ENCODE data around the gene ME1. TPM values are rescaled to one million over a fixed set of nuclear protein-coding genes. Genes with fewer than 3 reads are reported as not detected.

The ME1 gene
- total RNA-seq, 1 experiment from 2014 or later: 5.3 TPM

- TF ChIP-seq ZNF219 (CRISPR knock-in tag; IDR thresholded peaks at IDR 0.05; ENCODE audit: borderline replicate concordance) (no peak), E2F4 (CRISPR knock-in tag; IDR thresholded peaks at IDR 0.05; ENCODE audit: borderline replicate concordance, low read depth) (no peak), TCF7 (CRISPR knock-in tag; IDR thresholded peaks at IDR 0.05; ENCODE audit: low read depth) (no peak), ZNF263 (CRISPR knock-in tag; IDR thresholded peaks at IDR 0.05; ENCODE audit: low read depth) (no peak), ZNF416 (CRISPR knock-in tag; IDR thresholded peaks at IDR 0.05) (no peak), PREB (CRISPR knock-in tag; IDR thresholded peaks at IDR 0.05; ENCODE audit: borderline replicate concordance) (no peak), MLX (CRISPR knock-in tag; IDR thresholded peaks at IDR 0.05) (no peak)
- TF ChIP-seq, protein P1, sequence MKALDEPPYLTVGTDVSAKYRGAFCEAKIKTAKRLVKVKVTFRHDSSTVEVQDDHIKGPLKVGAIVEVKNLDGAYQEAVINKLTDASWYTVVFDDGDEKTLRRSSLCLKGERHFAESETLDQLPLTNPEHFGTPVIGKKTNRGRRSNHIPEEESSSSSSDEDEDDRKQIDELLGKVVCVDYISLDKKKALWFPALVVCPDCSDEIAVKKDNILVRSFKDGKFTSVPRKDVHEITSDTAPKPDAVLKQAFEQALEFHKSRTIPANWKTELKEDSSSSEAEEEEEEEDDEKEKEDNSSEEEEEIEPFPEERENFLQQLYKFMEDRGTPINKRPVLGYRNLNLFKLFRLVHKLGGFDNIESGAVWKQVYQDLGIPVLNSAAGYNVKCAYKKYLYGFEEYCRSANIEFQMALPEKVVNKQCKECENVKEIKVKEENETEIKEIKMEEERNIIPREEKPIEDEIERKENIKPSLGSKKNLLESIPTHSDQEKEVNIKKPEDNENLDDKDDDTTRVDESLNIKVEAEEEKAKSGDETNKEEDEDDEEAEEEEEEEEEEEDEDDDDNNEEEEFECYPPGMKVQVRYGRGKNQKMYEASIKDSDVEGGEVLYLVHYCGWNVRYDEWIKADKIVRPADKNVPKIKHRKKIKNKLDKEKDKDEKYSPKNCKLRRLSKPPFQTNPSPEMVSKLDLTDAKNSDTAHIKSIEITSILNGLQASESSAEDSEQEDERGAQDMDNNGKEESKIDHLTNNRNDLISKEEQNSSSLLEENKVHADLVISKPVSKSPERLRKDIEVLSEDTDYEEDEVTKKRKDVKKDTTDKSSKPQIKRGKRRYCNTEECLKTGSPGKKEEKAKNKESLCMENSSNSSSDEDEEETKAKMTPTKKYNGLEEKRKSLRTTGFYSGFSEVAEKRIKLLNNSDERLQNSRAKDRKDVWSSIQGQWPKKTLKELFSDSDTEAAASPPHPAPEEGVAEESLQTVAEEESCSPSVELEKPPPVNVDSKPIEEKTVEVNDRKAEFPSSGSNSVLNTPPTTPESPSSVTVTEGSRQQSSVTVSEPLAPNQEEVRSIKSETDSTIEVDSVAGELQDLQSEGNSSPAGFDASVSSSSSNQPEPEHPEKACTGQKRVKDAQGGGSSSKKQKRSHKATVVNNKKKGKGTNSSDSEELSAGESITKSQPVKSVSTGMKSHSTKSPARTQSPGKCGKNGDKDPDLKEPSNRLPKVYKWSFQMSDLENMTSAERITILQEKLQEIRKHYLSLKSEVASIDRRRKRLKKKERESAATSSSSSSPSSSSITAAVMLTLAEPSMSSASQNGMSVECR (CRISPR knock-in tag; IDR thresholded peaks at IDR 0.05; ENCODE audit: borderline replicate concordance): no peak
Measured at GRCh38 chr6:83169106-83169505, 261.7 kb downstream of the ME1 start (continued).

- TF ChIP-seq ZNF671 (CRISPR knock-in tag; IDR thresholded peaks at IDR 0.05) (no peak), SMAD3 (CRISPR knock-in tag; IDR thresholded peaks at IDR 0.05; ENCODE audit: borderline replicate concordance) (no peak), ZNF425 (CRISPR knock-in tag; conservative IDR thresholded peaks at IDR 0.05) (no peak), MXD4 (CRISPR knock-in tag; IDR thresholded peaks at IDR 0.05; ENCODE audit: borderline replicate concordance) (no peak), ZNF317 (CRISPR knock-in tag; IDR thresholded peaks at IDR 0.05; ENCODE audit: borderline replicate concordance, low read depth) (no peak), NR2C2 (CRISPR knock-in tag; IDR thresholded peaks at IDR 0.05) (no peak), FOXP1 (CRISPR knock-in tag; IDR thresholded peaks at IDR 0.05; ENCODE audit: borderline replicate concordance) (no peak), GTF2I (CRISPR knock-in tag; conservative IDR thresholded peaks at IDR 0.05) (no peak), ZNF219 (CRISPR knock-in tag; IDR thresholded peaks at IDR 0.05; ENCODE audit: borderline replicate concordance) (no peak), EMX1 (CRISPR knock-in tag; IDR thresholded peaks at IDR 0.05) (no peak), KAT7 (CRISPR knock-in tag; IDR thresholded peaks at IDR 0.05; ENCODE audit: borderline replicate concordance) (no peak), NFATC4 (CRISPR knock-in tag; IDR thresholded peaks at IDR 0.05) (no peak), IRF2 (CRISPR knock-in tag; IDR thresholded peaks at IDR 0.05; ENCODE audit: borderline replicate concordance, low read depth) (no peak)
- TF ChIP-seq, protein P2, sequence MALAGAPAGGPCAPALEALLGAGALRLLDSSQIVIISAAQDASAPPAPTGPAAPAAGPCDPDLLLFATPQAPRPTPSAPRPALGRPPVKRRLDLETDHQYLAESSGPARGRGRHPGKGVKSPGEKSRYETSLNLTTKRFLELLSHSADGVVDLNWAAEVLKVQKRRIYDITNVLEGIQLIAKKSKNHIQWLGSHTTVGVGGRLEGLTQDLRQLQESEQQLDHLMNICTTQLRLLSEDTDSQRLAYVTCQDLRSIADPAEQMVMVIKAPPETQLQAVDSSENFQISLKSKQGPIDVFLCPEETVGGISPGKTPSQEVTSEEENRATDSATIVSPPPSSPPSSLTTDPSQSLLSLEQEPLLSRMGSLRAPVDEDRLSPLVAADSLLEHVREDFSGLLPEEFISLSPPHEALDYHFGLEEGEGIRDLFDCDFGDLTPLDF (CRISPR knock-in tag; IDR thresholded peaks at IDR 0.05): no peak
- TF ChIP-seq, protein P3, sequence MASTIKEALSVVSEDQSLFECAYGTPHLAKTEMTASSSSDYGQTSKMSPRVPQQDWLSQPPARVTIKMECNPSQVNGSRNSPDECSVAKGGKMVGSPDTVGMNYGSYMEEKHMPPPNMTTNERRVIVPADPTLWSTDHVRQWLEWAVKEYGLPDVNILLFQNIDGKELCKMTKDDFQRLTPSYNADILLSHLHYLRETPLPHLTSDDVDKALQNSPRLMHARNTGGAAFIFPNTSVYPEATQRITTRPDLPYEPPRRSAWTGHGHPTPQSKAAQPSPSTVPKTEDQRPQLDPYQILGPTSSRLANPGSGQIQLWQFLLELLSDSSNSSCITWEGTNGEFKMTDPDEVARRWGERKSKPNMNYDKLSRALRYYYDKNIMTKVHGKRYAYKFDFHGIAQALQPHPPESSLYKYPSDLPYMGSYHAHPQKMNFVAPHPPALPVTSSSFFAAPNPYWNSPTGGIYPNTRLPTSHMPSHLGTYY (CRISPR knock-in tag; IDR thresholded peaks at IDR 0.05): no peak
- TF ChIP-seq, protein P4, sequence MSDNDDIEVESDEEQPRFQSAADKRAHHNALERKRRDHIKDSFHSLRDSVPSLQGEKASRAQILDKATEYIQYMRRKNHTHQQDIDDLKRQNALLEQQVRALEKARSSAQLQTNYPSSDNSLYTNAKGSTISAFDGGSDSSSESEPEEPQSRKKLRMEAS (CRISPR knock-in tag; IDR thresholded peaks at IDR 0.05): no peak
- ATAC-seq (no peak), DNase-seq (ENCODE audit: low spot score) (no peak)
- Mint-ChIP-seq H3K36me3 (peaks cover 73% of the 10 kb centered on the region), H3K27ac (no peak overlapping the region), H3K27me3 (ENCODE audit: low read depth) (no peaks in the 10 kb centered on the region), H3K9me3 (no peaks in the 10 kb centered on the region), H3K4me3 (no peak overlapping the region), H3K4me1 (no peaks in the 10 kb centered on the region)
- POLR2A ChIA-PET: interaction anchor here (1.2 kb wide), 1 partner anchor 9 kb away, joined by 3 read pairs; no protein-coding TSS in a partner anchor
- CTCF ChIA-PET: no interaction called here
Measured at GRCh38 chr6:83168556-83168955, 262.3 kb downstream of the ME1 start.
